ENCODE data around the gene FSD2. TPM values are rescaled to one million over a fixed set of nuclear protein-coding genes. Genes with fewer than 3 reads are reported as not detected.

Gene FSD2
- total and polyA plus RNA-seq, 2 of the 8 experiments (the other 6 are each of a cell fraction or from before 2014, with no cell fraction given): 0.02 TPM; not detected in 1

GRCh38 chr15:82839136-82839535 lies 33.3 kb upstream of the FSD2 start:
- Histone ChIP-seq H3K14ac (ENCODE audit: insufficient read length) (no peak overlapping the region), H2BK20ac (ENCODE audit: low read length) (no peak overlapping the region), H2AFZ (ENCODE audit: low read length) (no peak overlapping the region), H3K27me3 (replicated peaks in 1 of 4; ENCODE audit: control insufficient read depth in 3 of 4, extremely low read depth in 1 of 4, insufficient read depth in 3 of 4, low read length in 3 of 4) (no peaks in the 10 kb centered on the region), H3K4me1 (replicated peaks in 1 of 4; ENCODE audit: control insufficient read depth in 3 of 4, insufficient read depth in 4 of 4, low read length in 3 of 4) (no peaks in the 10 kb centered on the region), H2BK15ac (ENCODE audit: low read length) (no peak overlapping the region), H3K23me2 (ENCODE audit: low read depth, low read length) (no peaks in the 10 kb centered on the region), H2BK120ac (replicated peaks; ENCODE audit: low read depth, low read length) (no peak overlapping the region), H3K4me3 (ENCODE audit: extremely low read depth in 1 of 4, insufficient read depth in 2 of 4, low read depth in 3 of 4, low read length in 4 of 4) (no peak overlapping the region), H3K4me2 (ENCODE audit: insufficient read depth in 1 of 2, low read depth in 2 of 2, low read length in 2 of 2) (no peak overlapping the region), H3K79me2 (ENCODE audit: control insufficient read depth in 1 of 2, insufficient read depth in 2 of 2, low read length in 2 of 2) (no peaks in the 10 kb centered on the region), H2AK5ac (ENCODE audit: low read depth, low read length) (no peak overlapping the region), H3K36me3 (ENCODE audit: control insufficient read depth in 2 of 4, insufficient read depth in 4 of 4, low read length in 3 of 4) (peaks cover 0 to 7% (median 1%) of the 10 kb centered on the region in 4 experiments; a peak in 4 of 8 replicates), H2BK12ac (ENCODE audit: low read depth, low read length) (no peak overlapping the region), H3K18ac (ENCODE audit: extremely low read depth, low read length) (no peak overlapping the region), H3K4ac (replicated peaks; ENCODE audit: insufficient read length, low read depth, low read length) (no peak overlapping the region), H3K23ac (ENCODE audit: insufficient read length) (no peak overlapping the region), H4K8ac (ENCODE audit: extremely low read depth, insufficient read depth, low read length) (no peak overlapping the region), H3K79me1 (ENCODE audit: low read depth, low read length) (no peaks in the 10 kb centered on the region), H3K9me3 (ENCODE audit: insufficient read depth in 2 of 2, low read depth in 1 of 2, low read length in 1 of 2) (no peaks in the 10 kb centered on the region), H3K56ac (replicated peaks; ENCODE audit: insufficient read length, low read depth, low read length) (no peak overlapping the region), H4K5ac (ENCODE audit: insufficient read length, low read depth, low read length) (no peak overlapping the region), H2BK5ac (ENCODE audit: low read depth, low read length) (no peak overlapping the region), H3K27ac (ENCODE audit: low read depth, low read length) (no peak overlapping the region), H3K9ac (replicated peaks in 1 of 4; ENCODE audit: extremely low read depth in 1 of 4, low read depth in 3 of 4, low read length in 3 of 4) (no peak overlapping the region), H4K20me1 (replicated peaks in 1 of 2; ENCODE audit: control insufficient read depth in 1 of 2, insufficient read depth in 2 of 2, low read length in 2 of 2) (no peaks in the 10 kb centered on the region), H4K91ac (replicated peaks; ENCODE audit: insufficient read length, low read length) (no peak overlapping the region)
- DNase-seq (ENCODE audit: low read depth in 1 of 2, low spot score in 2 of 2): no peak
- FAIRE-seq: no peak
- ChIA-PET CTCF (ENCODE audit: partially characterized antibody) (interaction anchor here (1.2 kb wide), 1 partner anchor 162 kb away, joined by 5 read pairs; no protein-coding TSS in a partner anchor), POLR2A (ENCODE audit: partially characterized antibody) (no interaction called here)
- TF ChIP-seq JUN (IDR thresholded peaks at IDR 0.05; ENCODE audit: low read depth, low read length): no peak
- TF ChIP-seq BCL11A (IDR thresholded peaks at IDR 0.05; ENCODE audit: low read depth in 2 of 2, low read length in 2 of 2): no peak
- TF ChIP-seq SUZ12 (IDR thresholded peaks at IDR 0.05; ENCODE audit: low read length): no peak
- TF ChIP-seq SP4 (IDR thresholded peaks at IDR 0.05; ENCODE audit: low read length): no peak
- no peak for TF ChIP-seq HDAC6 (IDR thresholded peaks at IDR 0.05; ENCODE audit: low read depth, low read length)
- TF ChIP-seq RBBP5 (IDR thresholded peaks at IDR 0.05; ENCODE audit: borderline replicate concordance, low read depth, low read length): no peak
- no peak for TF ChIP-seq CHD1 (IDR thresholded peaks at IDR 0.05; ENCODE audit: low read depth, low read length)
- no peak for TF ChIP-seq EGR1 (IDR thresholded peaks at IDR 0.05; ENCODE audit: borderline replicate concordance, low read depth, low read length)
- no peak for TF ChIP-seq BACH1 (IDR thresholded peaks at IDR 0.05; ENCODE audit: low read length)
- no peak for TF ChIP-seq POLR2A (IDR thresholded peaks at IDR 0.05; ENCODE audit: control extremely low read depth in 1 of 2, low read depth in 2 of 2, low read length in 2 of 2)
- no peak for TF ChIP-seq SP2 (IDR thresholded peaks at IDR 0.05; ENCODE audit: low read length)
- no peak for TF ChIP-seq ATF3 (IDR thresholded peaks at IDR 0.05; ENCODE audit: insufficient read depth, low read depth, low read length)
- TF ChIP-seq NRF1 (IDR thresholded peaks at IDR 0.05; ENCODE audit: low read depth, low read length): no peak
- TF ChIP-seq NANOG (IDR thresholded peaks at IDR 0.05; ENCODE audit: insufficient read depth, low read depth, low read length, poor library complexity, severe bottlenecking): no peak
- TF ChIP-seq SAP30 (IDR thresholded peaks at IDR 0.05; ENCODE audit: insufficient read depth, insufficient replicate concordance, low read length): no peak
